Adipocyte (in vitro differentiated cells): Measurements from ENCODE around the gene NDUFAF8.

Source experiments
- DNase-seq: peaks from one replicate; pipeline ENCODE4 v3.0.0-alpha.2; 2015; ENCODE audit warnings: low read depth
- H3K27me3 ChIP-seq: replicated peaks from 2 replicates; pipeline ENCODE4 v1.7.0; 2013; ENCODE audit warnings: mild to moderate bottlenecking, low read length, moderate library complexity; ENCODE audit not compliant: control insufficient read depth, insufficient read depth
- H3K36me3 ChIP-seq: 2 replicates; pipeline ENCODE4 v1.7.0; 2013; ENCODE audit warnings: low read length, mild to moderate bottlenecking, moderate library complexity; ENCODE audit not compliant: control insufficient read depth, insufficient read depth, severe bottlenecking
- H3K4me1 ChIP-seq: 2 replicates; pipeline ENCODE4 v1.7.0; 2013; ENCODE audit warnings: mild to moderate bottlenecking, low read length, moderate library complexity; ENCODE audit not compliant: control insufficient read depth, insufficient read depth
- H3K4me3 ChIP-seq: 2 replicates; pipeline ENCODE4 v1.7.0; 2013; ENCODE audit warnings: mild to moderate bottlenecking, low read length, moderate library complexity
- H3K9ac ChIP-seq: 2 replicates; pipeline ENCODE4 v1.7.0; 2013; ENCODE audit warnings: mild to moderate bottlenecking, low read length, moderate library complexity
- H3K9me3 ChIP-seq: 2 replicates; pipeline ENCODE4 v1.7.0; 2013; ENCODE audit warnings: mild to moderate bottlenecking, low read length, moderate library complexity; ENCODE audit not compliant: control insufficient read depth

NDUFAF8 gene

DNA sequence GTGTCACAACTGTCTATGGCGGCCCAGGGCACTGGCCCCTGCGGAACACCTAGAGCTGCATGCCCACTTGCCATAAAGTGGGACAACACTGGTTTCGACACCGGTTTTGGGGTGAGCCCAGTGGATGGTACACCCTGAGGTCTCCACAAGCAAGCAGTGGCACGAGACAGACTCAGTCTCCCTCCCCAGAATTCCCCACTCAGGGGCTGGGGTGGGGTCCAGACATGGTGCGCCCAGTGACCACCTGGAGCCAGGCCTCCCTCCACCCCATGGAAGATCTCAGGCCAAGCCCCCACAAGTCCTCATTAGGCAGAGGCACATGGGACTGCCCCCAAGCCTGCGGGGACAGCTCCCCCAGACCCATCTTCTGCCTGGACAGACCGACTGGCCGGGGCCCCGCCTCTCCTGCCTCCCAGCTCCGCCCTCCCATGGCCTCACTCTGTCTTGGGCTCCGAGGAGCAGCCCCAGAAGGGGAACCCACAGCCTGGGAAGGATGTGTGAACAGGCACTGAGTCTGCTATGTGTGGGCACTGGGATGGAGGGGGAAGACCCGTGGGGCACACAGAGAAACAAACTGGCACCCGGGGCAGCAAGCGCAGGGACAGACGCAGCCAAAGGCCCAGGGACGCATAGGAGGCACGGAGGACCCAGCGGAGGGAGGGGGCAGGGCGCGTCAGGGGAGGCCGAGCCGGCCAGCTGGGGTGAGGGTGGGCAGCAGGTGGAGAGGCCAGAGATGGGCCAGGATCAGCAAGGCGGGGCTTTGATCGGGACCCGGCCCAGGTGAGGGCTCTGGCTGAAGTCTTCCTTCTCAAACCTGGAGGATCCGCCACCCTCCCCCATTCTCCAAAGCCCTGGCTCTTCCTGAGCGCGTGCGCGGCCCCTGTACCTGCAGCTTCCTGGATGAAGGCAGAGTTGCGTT is 3.0 kb upstream of the NDUFAF8 start:
- H3K9me3 ChIP-seq = no peaks in the 10 kb centered on the region
- peaks cover 23% of the 10 kb centered on the region for H3K4me1 ChIP-seq
- H3K4me3 ChIP-seq = no peak overlapping the region
- no peak for DNase-seq
- peaks cover 24% of the 10 kb centered on the region for H3K36me3 ChIP-seq
- H3K9ac ChIP-seq = no peak overlapping the region
- no peaks in the 10 kb centered on the region for H3K27me3 ChIP-seq

GRCh38 chr17:81236784-81237183 is 2.3 kb upstream of the NDUFAF8 start:
- peaks cover 23% of the 10 kb centered on the region for H3K4me1 ChIP-seq
- H3K4me3 ChIP-seq = no peak overlapping the region
- H3K27me3 ChIP-seq = no peaks in the 10 kb centered on the region
- H3K36me3 ChIP-seq = peaks cover 16% of the 10 kb centered on the region
- no peak overlapping the region for H3K9ac ChIP-seq
- no peak for DNase-seq
- H3K9me3 ChIP-seq = no peaks in the 10 kb centered on the region

DNA sequence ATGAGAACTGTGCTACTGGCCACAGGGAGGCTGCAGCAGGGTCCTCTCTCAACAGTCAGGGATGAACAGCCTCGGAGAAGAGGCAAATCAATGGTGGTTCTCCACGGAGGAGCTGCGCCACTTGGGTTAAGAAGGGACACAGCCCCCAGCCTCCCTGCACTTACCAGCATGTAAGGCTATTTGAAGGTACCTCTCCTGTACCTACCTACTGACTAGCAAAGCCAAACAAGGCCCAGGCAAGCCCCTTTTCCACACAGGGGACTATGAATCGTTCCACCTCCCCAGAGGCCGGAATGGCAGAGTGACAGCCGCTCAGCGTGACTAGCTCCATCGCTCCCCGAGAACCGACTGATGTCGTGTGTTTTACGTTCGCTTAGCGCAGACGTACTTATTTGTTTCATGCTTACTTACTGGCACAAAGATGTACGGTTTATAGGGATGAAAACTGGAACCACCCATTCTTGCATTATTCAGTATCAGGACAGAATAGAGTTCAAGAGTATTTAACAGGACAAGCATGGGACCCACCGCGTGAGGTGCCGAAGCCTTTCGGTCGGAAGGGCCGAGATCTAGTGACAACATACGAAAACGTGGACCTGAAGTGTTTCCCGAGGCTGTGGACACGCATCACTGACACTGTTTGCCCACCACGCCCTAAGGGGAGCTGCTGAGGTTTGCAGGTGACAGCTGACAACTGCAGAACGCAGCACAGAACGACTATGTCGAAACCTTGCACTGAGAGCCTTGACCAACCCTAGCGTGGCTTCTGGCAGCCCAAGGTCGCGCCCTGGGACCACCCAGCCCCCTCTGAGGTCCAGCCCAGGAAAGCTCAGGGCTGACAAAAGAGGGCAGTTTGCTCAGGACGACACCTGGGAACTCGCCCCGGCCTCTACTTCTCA is 1.3 kb upstream of the NDUFAF8 start:
- Histone ChIP-seq H3K9me3 (no peaks in the 10 kb centered on the region), H3K4me1 (peaks cover 23% of the 10 kb centered on the region), H3K9ac (peak overlapping the region; percentile 92), H3K36me3 (peaks cover 6% of the 10 kb centered on the region), H3K27me3 (no peaks in the 10 kb centered on the region), H3K4me3 (peak overlapping the region; percentile 99)
- DNase-seq = peak; percentile 17

DNA sequence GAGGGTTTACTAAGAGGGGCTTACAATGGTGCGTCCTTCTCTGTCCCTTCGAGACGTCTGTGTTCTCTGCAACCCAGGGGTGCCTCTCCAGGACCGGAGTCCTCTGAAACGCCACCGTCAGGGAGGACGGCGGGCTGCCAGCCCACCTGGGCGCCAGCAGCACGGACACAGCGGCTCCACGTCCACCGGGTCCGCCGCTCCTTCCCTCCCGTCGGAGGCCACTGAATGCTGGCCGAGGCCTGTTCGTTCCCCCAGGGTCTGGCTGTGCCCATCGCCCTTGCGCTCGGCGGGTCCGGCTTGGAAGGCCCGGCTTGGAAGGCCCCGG is 666 bp upstream of the NDUFAF8 start:
- H3K9ac ChIP-seq = peak overlapping the region; percentile 92
- H3K4me3 ChIP-seq = peak overlapping the region; percentile 99
- H3K4me1 ChIP-seq = peaks cover 23% of the 10 kb centered on the region
- no peaks in the 10 kb centered on the region for H3K36me3 ChIP-seq
- H3K9me3 ChIP-seq = no peaks in the 10 kb centered on the region
- H3K27me3 ChIP-seq = no peaks in the 10 kb centered on the region
- no peak for DNase-seq

GRCh38 chr17:81239714-81240555 is 817 bp downstream of the NDUFAF8 start:
- DNase-seq = peak; percentile 37
- H3K9me3 ChIP-seq = no peaks in the 10 kb centered on the region

GRCh38 chr17:81240761-81241160 is 1.6 kb downstream of the NDUFAF8 start:
- Histone ChIP-seq H3K27me3 (no peaks in the 10 kb centered on the region), H3K36me3 (peaks cover 2% of the 10 kb centered on the region), H3K4me3 (no peak overlapping the region), H3K9ac (no peak overlapping the region), H3K9me3 (no peaks in the 10 kb centered on the region), H3K4me1 (peaks cover 29% of the 10 kb centered on the region)
- no peak for DNase-seq

More at GRCh38 chr17:81239714-81240555, 817 bp downstream of the NDUFAF8 start:
- H3K9ac ChIP-seq = peak overlapping the region; percentile 95
- H3K36me3 ChIP-seq = no peaks in the 10 kb centered on the region
- peak overlapping the region; percentile 99 for H3K4me3 ChIP-seq
- no peaks in the 10 kb centered on the region for H3K27me3 ChIP-seq
- H3K4me1 ChIP-seq = peaks cover 27% of the 10 kb centered on the region

GRCh38 chr17:81241203-81241602 is 2.1 kb downstream of the NDUFAF8 start:
- no peak overlapping the region for H3K4me3 ChIP-seq
- H3K4me1 ChIP-seq = peaks cover 29% of the 10 kb centered on the region
- DNase-seq = no peak
- H3K36me3 ChIP-seq = peaks cover 5% of the 10 kb centered on the region
- no peaks in the 10 kb centered on the region for H3K27me3 ChIP-seq
- H3K9me3 ChIP-seq = no peaks in the 10 kb centered on the region
- no peak overlapping the region for H3K9ac ChIP-seq

DNA sequence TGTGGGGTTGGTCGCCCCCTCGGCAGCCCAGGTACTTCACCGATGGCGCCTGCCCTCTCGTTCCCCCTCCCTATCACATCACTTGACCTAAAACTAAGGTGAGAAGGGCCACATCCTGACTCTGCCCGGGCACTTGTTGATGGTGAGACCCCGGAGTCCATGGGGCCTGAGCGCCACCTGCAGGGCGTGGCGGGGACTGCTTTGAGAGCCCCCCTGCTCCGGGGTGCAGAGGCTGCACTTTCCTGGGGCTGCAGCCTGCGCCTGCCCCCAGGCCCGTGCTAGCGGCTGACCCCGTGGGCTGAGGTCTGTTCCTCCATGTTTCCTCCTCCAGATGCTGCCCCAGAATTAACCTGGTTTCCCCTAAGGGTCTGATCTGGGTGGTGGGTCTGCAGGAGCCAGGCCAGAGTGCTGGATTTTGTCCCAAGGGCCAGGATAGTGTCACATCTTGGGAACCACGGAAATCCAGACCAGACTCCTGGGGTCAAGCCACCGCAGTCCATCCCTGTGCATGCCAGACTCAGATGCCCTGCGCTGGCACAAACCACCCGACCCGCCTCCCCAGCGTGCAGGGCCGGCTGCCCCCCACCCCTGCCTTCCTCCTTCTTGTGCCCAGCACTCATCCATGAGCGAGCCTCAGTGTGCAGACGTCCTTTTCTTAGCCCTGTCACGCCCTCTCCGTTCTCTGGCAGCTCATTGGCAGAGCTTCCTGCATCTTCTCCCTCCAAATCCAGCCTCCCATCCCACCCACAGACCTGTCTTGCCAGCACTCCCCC is 2.7 kb downstream of the NDUFAF8 start:
- Histone ChIP-seq H3K27me3 (no peaks in the 10 kb centered on the region), H3K4me1 (peaks cover 29% of the 10 kb centered on the region)
- DNase-seq = peak; percentile 67

GRCh38 chr17:81242421-81243332 is 3.6 kb downstream of the NDUFAF8 start:
- Histone ChIP-seq H3K9me3 (no peaks in the 10 kb centered on the region), H3K36me3 (peaks cover 5% of the 10 kb centered on the region), H3K9ac (no peak overlapping the region), H3K4me1 (peaks cover 22% of the 10 kb centered on the region), H3K4me3 (no peak overlapping the region), H3K27me3 (no peaks in the 10 kb centered on the region)
- DNase-seq = no peak

More for the DNA sequence above, 2.7 kb downstream of the NDUFAF8 start:
- H3K36me3 ChIP-seq = peaks cover 5% of the 10 kb centered on the region
- no peak overlapping the region for H3K9ac ChIP-seq
- H3K9me3 ChIP-seq = no peaks in the 10 kb centered on the region
- no peak overlapping the region for H3K4me3 ChIP-seq

DNA sequence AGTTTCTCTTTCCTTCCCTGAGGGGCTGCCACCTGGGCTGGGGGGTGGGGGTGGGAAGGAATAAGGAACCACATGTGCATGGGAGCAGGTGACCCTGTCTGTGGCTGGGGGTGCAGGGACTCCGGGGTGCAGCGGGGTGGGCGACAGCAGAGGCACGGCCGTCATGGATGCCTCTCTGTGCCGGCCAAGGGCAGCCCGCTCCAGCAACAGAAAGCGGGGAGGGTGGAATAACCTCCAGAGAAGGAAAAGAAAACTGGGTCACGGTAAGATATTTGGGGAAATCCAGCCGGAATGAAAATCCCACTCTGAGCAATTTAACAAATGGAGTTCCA is 4.2 kb downstream of the NDUFAF8 start:
- no peaks in the 10 kb centered on the region for H3K27me3 ChIP-seq
- peaks cover 16% of the 10 kb centered on the region for H3K4me1 ChIP-seq
- H3K36me3 ChIP-seq = peaks cover 5% of the 10 kb centered on the region
- H3K9me3 ChIP-seq = no peaks in the 10 kb centered on the region
- no peak for DNase-seq
- no peak overlapping the region for H3K4me3 ChIP-seq
- H3K9ac ChIP-seq = no peak overlapping the region
